AG04450 (cell line): ENCODE measurements around the gene HMOX2. TPM values are rescaled to one million over a fixed set of nuclear protein-coding genes. Genes with fewer than 3 reads are reported as not detected.
A peak's percentile ranks its signal among the peaks of the same experiment; 100 is the strongest.

Experiments
- CTCF ChIA-PET: fragments of 300-600, 350-600 bp; formaldehyde crosslinking; extraction: SDS; loops from one replicate; lab custom pipeline; 2022; ENCODE audit warnings: antibody characterized with exemption, inconsistent platforms; lab: Charles Lee
- POLR2A ChIA-PET: fragments of 350-600 bp; formaldehyde crosslinking; extraction: SDS; loops from one replicate; lab custom pipeline; 2021; ENCODE audit warnings: antibody characterized with exemption, inconsistent platforms; lab: Yijun Ruan, JAX
- DNase-seq: peaks from one replicate; pipeline ENCODE4 v3.0.0-alpha.2; 2011; ENCODE audit warnings: low read depth, low spot score
- H3K27ac ChIP-seq: one replicate; pipeline ENCODE4 v1.5.1; 2012; ENCODE audit warnings: low read depth, low read length, control low read depth
- H3K27me3 ChIP-seq: one replicate; pipeline ENCODE4 v1.6.0; 2012; ENCODE audit warnings: low read length; ENCODE audit not compliant: control insufficient read depth, insufficient read depth
- H3K4me3 ChIP-seq: 2 replicates; pipeline ENCODE4 v1.5.1; 2011; ENCODE audit warnings: mild to moderate bottlenecking, low read depth, low read length, control low read depth
- H3K9me3 ChIP-seq: 2 replicates; pipeline ENCODE4 v1.5.1; 2012; ENCODE audit warnings: low read length; ENCODE audit not compliant: control insufficient read depth, insufficient read depth
- CTCF ChIP-seq: IDR thresholded peaks from 2 replicates; pipeline ENCODE4 v1.5.1; 2011; ENCODE audit warnings: low read depth, low read length, control low read depth, inconsistent platforms
- polyA plus RNA-seq: library from polyadenylated mRNA; depleted of rRNA; stranded (reverse); fragments of >200 nt; gene quantifications from 2 replicates; pipeline ENCODE4 v1.2.3, GENCODE V29; 2011

Gene HMOX2
- polyA plus RNA-seq, 1 experiment, result 49.2 TPM

GRCh38 chr16:4468972-4469371 is 7.2 kb upstream of the HMOX2 start:
- no peaks in the 10 kb centered on the region; the same call in 1 of the 2 replicates for H3K9me3 ChIP-seq
- DNase-seq, result no peak
- POLR2A ChIA-PET, result no interaction called here
- no peak overlapping the region for H3K27ac ChIP-seq
- no peak overlapping the region for H3K4me3 ChIP-seq
- CTCF ChIA-PET, result no interaction called here
- no peak for TF ChIP-seq CTCF
- no peaks in the 10 kb centered on the region for H3K27me3 ChIP-seq

DNA sequence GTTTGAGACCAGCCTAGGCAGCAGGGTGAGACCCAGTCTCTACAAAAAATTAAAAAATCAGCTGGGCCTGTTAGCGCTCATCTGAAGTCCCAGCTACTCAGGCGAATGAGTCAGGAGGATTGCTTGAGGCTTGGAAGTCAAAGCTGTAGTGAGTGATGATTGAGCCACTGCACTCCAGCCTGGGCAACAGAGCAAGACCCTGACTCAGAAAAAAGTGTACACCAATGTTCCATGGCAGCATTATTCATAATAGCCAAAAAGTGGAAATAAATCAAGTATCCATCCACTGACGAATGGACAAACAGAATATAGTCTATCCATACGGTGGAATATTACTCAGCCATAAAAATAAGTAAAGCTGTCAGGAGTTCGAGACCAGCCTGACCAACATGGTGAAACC is 4.3 kb upstream of the HMOX2 start:
- H3K27me3 ChIP-seq, result no peaks in the 10 kb centered on the region
- ChIA-PET POLR2A (no interaction called here), CTCF (no interaction called here)
- no peak overlapping the region for H3K4me3 ChIP-seq
- H3K9me3 ChIP-seq, result peaks cover 12% of the 10 kb centered on the region
- no peak overlapping the region for H3K27ac ChIP-seq
- TF ChIP-seq CTCF, result no peak
- no peak for DNase-seq

- Histone ChIP-seq H3K4me3 (no peak overlapping the region), H3K27ac (no peak overlapping the region), H3K9me3 (peaks cover 12% of the 10 kb centered on the region), H3K27me3 (no peaks in the 10 kb centered on the region)
- no peak for DNase-seq
- ChIA-PET CTCF (interaction anchor here (0.6 kb wide), 2 partner anchors 33 to 75 kb away, joined by 3 read pairs; no protein-coding TSS in a partner anchor), POLR2A (no interaction called here)
- no peak for TF ChIP-seq CTCF
Measured at GRCh38 chr16:4472880-4473279, 3.3 kb upstream of the HMOX2 start.

DNA sequence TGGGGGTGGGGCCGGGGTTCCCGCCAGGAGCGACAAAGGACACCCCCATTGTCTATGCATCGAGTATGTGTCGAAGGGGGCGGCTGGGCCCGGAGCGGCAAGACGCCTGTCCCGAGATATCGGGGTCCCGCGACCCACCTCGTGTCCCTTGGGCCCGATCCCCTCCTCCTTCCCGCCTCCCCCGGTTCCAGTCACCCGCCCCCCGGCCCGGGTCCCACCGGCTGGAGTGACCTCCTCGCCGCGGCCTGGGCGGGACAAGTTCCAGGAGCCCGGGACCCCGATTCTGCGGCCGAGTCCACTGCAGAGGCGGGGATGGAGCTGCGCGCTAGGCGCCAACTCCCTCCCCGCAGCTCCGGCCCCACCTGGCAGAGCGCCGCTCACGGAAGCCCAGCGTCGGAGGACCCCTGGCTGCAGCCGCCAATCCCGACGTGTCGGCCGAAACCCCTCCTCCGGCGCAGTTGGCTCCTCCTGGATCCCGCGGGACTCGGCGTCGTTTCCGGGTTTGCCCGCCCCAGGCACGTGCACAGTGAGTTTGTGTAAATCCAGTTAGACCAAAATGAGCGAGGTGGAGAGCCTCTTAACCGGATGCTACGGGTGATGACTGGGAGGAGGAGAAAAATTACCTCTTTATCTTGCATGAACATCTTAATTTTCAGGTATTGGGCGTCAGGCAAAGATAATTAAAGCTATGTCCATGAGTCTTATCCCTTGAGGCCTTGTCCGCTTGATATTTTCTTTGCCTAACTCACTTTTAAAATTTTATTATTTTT is 1.8 kb upstream of the HMOX2 start, which contains the start of gene NMRAL1:
TSS of gene NMRAL1 (minus strand) at position 434 of the 770 bp plus-strand sequence. CDS start 493 bp downstream, outside the sequence.
- ChIA-PET CTCF (no interaction called here), POLR2A (interaction anchor here (0.8 kb wide), 1 partner anchor 10 kb away, joined by 3 read pairs; no protein-coding TSS in a partner anchor)
- peak within 1 kb of the TSS; percentile 71 for H3K4me3 ChIP-seq
- TF ChIP-seq CTCF, result no peak
- peak within 1 kb of the TSS; percentile 33 for H3K27ac ChIP-seq
- no peaks in the 10 kb centered on the region for H3K27me3 ChIP-seq
- no peak for DNase-seq
- peaks cover 12% of the 10 kb centered on the region for H3K9me3 ChIP-seq

GRCh38 chr16:4477966-4478365 is 1.8 kb downstream of the HMOX2 start:
- H3K27ac ChIP-seq, result no peak overlapping the region
- peaks cover 12% of the 10 kb centered on the region for H3K9me3 ChIP-seq
- no peaks in the 10 kb centered on the region for H3K27me3 ChIP-seq
- DNase-seq, result no peak
- H3K4me3 ChIP-seq, result no peak overlapping the region
- ChIA-PET CTCF (interaction anchor here (0.8 to 2.1 kb wide), 4 partner anchors 11 to 74 kb away, joined by 3 to 8 read pairs (median 5); no protein-coding TSS in a partner anchor), POLR2A (interaction anchor here (1.0 kb wide), 1 partner anchor 22 kb away, joined by 5 read pairs; no protein-coding TSS in a partner anchor)
- peak; percentile 25; the same call in 1 of the 2 replicates for TF ChIP-seq CTCF
